IMR-90 (cell line): ENCODE results near the gene MARVELD2. TPM values are rescaled to one million over a fixed set of nuclear protein-coding genes. Genes with fewer than 3 reads are reported as not detected.

Source experiments
- ATAC-seq: fragments of 200-7000 bp; cut with Tn5 transposase; 2 replicates; pipeline ENCODE4 v1.9.1; 2020; ENCODE audit warnings: low read depth, mild to moderate bottlenecking, moderate library complexity
- Bru-seq: library from RNA; stranded (reverse); fragments of 400-500 nt; gene quantifications from one replicate; lab custom pipeline; 2021; lab: Mats Ljungman, UMichigan
- BruChase-seq, 2 experiments: library from RNA; stranded (reverse); fragments of 400-500 nt; gene quantifications; one replicate each; lab custom pipeline; 2021; lab: Mats Ljungman, UMichigan
- BruUV-seq: library from RNA; stranded (reverse); fragments of 400-500 nt; replicated peaks from 2 replicates; lab custom pipeline; 2021; lab: Mats Ljungman, UMichigan
- CTCF ChIA-PET: fragments of 300-600 bp; formaldehyde crosslinking; extraction: SDS; loops from one replicate; lab custom pipeline; 2021; ENCODE audit warnings: antibody characterized with exemption; lab: Yijun Ruan, JAX
- POLR2A ChIA-PET: fragments of 300-600 bp; sonication (Branson Sonifier 250); formaldehyde crosslinking; loops from one replicate; lab custom pipeline; 2022; ENCODE audit warnings: antibody characterized with exemption; ENCODE audit not compliant: unreplicated experiment; lab: Charles Lee
- DNase-seq: peaks from one replicate; pipeline ENCODE4 v3.0.0; 2013
- H2AFZ ChIP-seq: replicated peaks from 2 replicates; pipeline ENCODE3; 2013; ENCODE audit warnings: low read length, mild to moderate bottlenecking; ENCODE audit not compliant: poor library complexity
- H2AK5ac ChIP-seq: 2 replicates; pipeline ENCODE4 v1.6.1; 2013; ENCODE audit warnings: low read depth, low read length, inconsistent platforms
- H2AK9ac ChIP-seq: replicated peaks from 2 replicates; pipeline ENCODE3; 2013; ENCODE audit warnings: mild to moderate bottlenecking, low read depth, low read length, moderate library complexity; ENCODE audit not compliant: poor library complexity
- H2BK120ac ChIP-seq: 2 replicates; pipeline ENCODE4 v1.6.1; 2013; ENCODE audit warnings: low read depth, low read length, inconsistent platforms
- H2BK15ac ChIP-seq: 3 replicates; pipeline ENCODE4 v1.6.1; 2013; ENCODE audit warnings: low read depth, low read length, inconsistent platforms
- H2BK20ac ChIP-seq: 2 replicates; pipeline ENCODE4 v1.6.1; 2013; ENCODE audit warnings: low read depth, mild to moderate bottlenecking, inconsistent platforms, low read length, moderate library complexity
- H2BK5ac ChIP-seq: 2 replicates; pipeline ENCODE4 v1.6.1; 2013; ENCODE audit warnings: mild to moderate bottlenecking, low read depth, low read length, inconsistent platforms; ENCODE audit not compliant: poor library complexity, severe bottlenecking
- H3K14ac ChIP-seq: replicated peaks from 2 replicates; pipeline ENCODE4 v1.6.1; 2013; ENCODE audit warnings: low read depth, low read length, inconsistent platforms
- H3K18ac ChIP-seq: 2 replicates; pipeline ENCODE4 v1.6.1; 2013; ENCODE audit warnings: low read depth, low read length, control low read depth
- H3K23ac ChIP-seq: 2 replicates; pipeline ENCODE4 v1.6.1; 2013; ENCODE audit warnings: low read depth, low read length, inconsistent platforms
- H3K27ac ChIP-seq: 2 replicates; pipeline ENCODE4 v1.5.1; 2013; ENCODE audit warnings: mild to moderate bottlenecking, control low read depth, low read length; ENCODE audit not compliant: insufficient read depth
- H3K27me3 ChIP-seq: 2 replicates; pipeline ENCODE4 v1.6.1; 2013; ENCODE audit warnings: low read length; ENCODE audit not compliant: control insufficient read depth, insufficient read depth
- H3K36me3 ChIP-seq: 2 replicates; pipeline ENCODE4 v1.6.1; 2013; ENCODE audit warnings: low read length, mixed read lengths; ENCODE audit not compliant: control insufficient read depth, insufficient read depth
- H3K4ac ChIP-seq: 2 replicates; pipeline ENCODE4 v1.6.1; 2013; ENCODE audit warnings: low read depth, low read length, inconsistent platforms
- H3K4me1 ChIP-seq: 2 replicates; pipeline ENCODE4 v1.6.1; 2013; ENCODE audit warnings: low read length, mixed read lengths; ENCODE audit not compliant: control insufficient read depth, insufficient read depth
- H3K4me2 ChIP-seq: 2 replicates; pipeline ENCODE4 v1.6.1; 2013; ENCODE audit warnings: low read depth, mild to moderate bottlenecking, control low read depth, low read length, moderate library complexity
- H3K4me3 ChIP-seq: 2 replicates; pipeline ENCODE4 v1.5.1; 2013; ENCODE audit warnings: low read depth, mild to moderate bottlenecking, control low read depth, low read length, moderate library complexity; ENCODE audit not compliant: insufficient read depth
- H3K56ac ChIP-seq: 2 replicates; pipeline ENCODE4 v1.6.1; 2013; ENCODE audit warnings: low read length, inconsistent platforms; ENCODE audit not compliant: insufficient read depth; ENCODE audit errors: extremely low read depth
- H3K79me1 ChIP-seq, 2 experiments: 2 replicates each; pipeline ENCODE4 v1.6.1; 2013; ENCODE audit warnings: low read length in 2 of 2, inconsistent platforms in 1 of 2, low read depth in 1 of 2
- H3K9ac ChIP-seq: 2 replicates; pipeline ENCODE4 v1.6.1; 2013; ENCODE audit warnings: low read depth, low read length, control low read depth
- H3K9me1 ChIP-seq: 2 replicates; pipeline ENCODE4 v1.6.1; 2013; ENCODE audit warnings: low read length, inconsistent platforms; ENCODE audit not compliant: insufficient read depth
- H3K9me3 ChIP-seq: 2 replicates; pipeline ENCODE4 v1.6.1; 2013; ENCODE audit warnings: low read length; ENCODE audit not compliant: control insufficient read depth, insufficient read depth
- H4K20me1 ChIP-seq: 2 replicates; pipeline ENCODE4 v1.6.1; 2013; ENCODE audit warnings: low read length, inconsistent platforms; ENCODE audit not compliant: insufficient read depth
- H4K5ac ChIP-seq: 2 replicates; pipeline ENCODE4 v1.6.1; 2013; ENCODE audit warnings: mild to moderate bottlenecking, low read depth, low read length, control low read depth
- H4K8ac ChIP-seq, 2 experiments: 2 replicates each; pipeline ENCODE4 v1.6.1; 2013; ENCODE audit warnings: low read depth in 2 of 2, low read length in 2 of 2, control low read depth in 1 of 2, inconsistent platforms in 1 of 2
- H4K91ac ChIP-seq: 2 replicates; pipeline ENCODE4 v1.6.1; 2013; ENCODE audit warnings: low read depth, low read length, inconsistent platforms; ENCODE audit not compliant: insufficient read depth
- BHLHE40 ChIP-seq: fragments of 150-350 bp; IDR thresholded peaks from 2 replicates; pipeline ENCODE4 v1.6.1; 2016; ENCODE audit warnings: mild to moderate bottlenecking, low read depth, low read length
- CEBPB ChIP-seq: IDR thresholded peaks from 2 replicates; pipeline ENCODE4 v1.6.1; 2012; ENCODE audit warnings: low read depth, low read length, improper control_type of control experiment
- CHD1 ChIP-seq: IDR thresholded peaks from 2 replicates; pipeline ENCODE4 v1.6.1; 2012; ENCODE audit warnings: low read depth, low read length, improper control_type of control experiment
- CTCF ChIP-seq: conservative IDR thresholded peaks from 2 replicates; pipeline ENCODE4 v1.5.1; 2012; ENCODE audit warnings: mild to moderate bottlenecking, low read depth, low read length, improper control_type of control experiment
- ELK1 ChIP-seq: fragments of 150-350 bp; IDR thresholded peaks from 2 replicates; pipeline ENCODE4 v1.6.1; 2016; ENCODE audit warnings: low read depth, mild to moderate bottlenecking, low read length, moderate library complexity, borderline replicate concordance
- FOS ChIP-seq: fragments of 150-350 bp; IDR thresholded peaks from 2 replicates; pipeline ENCODE4 v1.6.1; 2016; ENCODE audit warnings: low read depth, low read length
- MAFK ChIP-seq: IDR thresholded peaks from 2 replicates; pipeline ENCODE4 v1.6.1; 2012; ENCODE audit warnings: low read depth, low read length, improper control_type of control experiment
- MAZ ChIP-seq: IDR thresholded peaks from 2 replicates; pipeline ENCODE4 v1.6.1; 2012; ENCODE audit warnings: low read depth, mild to moderate bottlenecking, low read length, improper control_type of control experiment, moderate library complexity, borderline replicate concordance
- MXI1 ChIP-seq: IDR thresholded peaks from 2 replicates; pipeline ENCODE4 v1.6.1; 2012; ENCODE audit warnings: low read depth, mild to moderate bottlenecking, low read length, moderate library complexity, borderline replicate concordance
- NFE2L2 ChIP-seq: fragments of 150-350 bp; IDR thresholded peaks from 2 replicates; pipeline ENCODE4 v1.6.1; 2016; ENCODE audit warnings: low read depth, mild to moderate bottlenecking, low read length
- RAD21 ChIP-seq: IDR thresholded peaks from 2 replicates; pipeline ENCODE4 v1.6.1; 2012; ENCODE audit warnings: low read length, improper control_type of control experiment
- RCOR1 ChIP-seq: IDR thresholded peaks from 2 replicates; pipeline ENCODE4 v1.6.1; 2012; ENCODE audit warnings: mild to moderate bottlenecking, low read length, improper control_type of control experiment; ENCODE audit not compliant: insufficient replicate concordance
- SMC3 ChIP-seq: fragments of 150-350 bp; IDR thresholded peaks from 2 replicates; pipeline ENCODE4 v1.6.1; 2016; ENCODE audit warnings: low read depth, mild to moderate bottlenecking, antibody characterized with exemption, low read length, moderate library complexity
- WGBS, 2 experiments: methylation state at CpG; one replicate each; pipeline versions ENCODE4 v1.1.5 to v1.1.7; 2013; ENCODE audit warnings: missing lambda C conversion rate in 2 of 2; ENCODE audit not compliant: insufficient read length in 1 of 2; ENCODE audit errors: extremely low coverage in 2 of 2; 5-methylcytosine and 5-hydroxymethylcytosine counted together
- dilution Hi-C: fragments of 300-500 bp; cut with HindIII; formaldehyde crosslinking; loops from one replicate; pipeline ENCODE4 v1.14.3; 2018; ENCODE audit warnings: low sequenced_read_pairs; ENCODE audit not compliant: unreplicated experiment
- in situ Hi-C: fragments of 300-500 bp; cut with MboI; formaldehyde crosslinking; loops from 3 replicates; pipeline ENCODE4 v1.14.3; 2019; ENCODE audit warnings: low sequenced_read_pairs, inconsistent platforms, mixed read lengths
- intact Hi-C: fragments of 100-400 bp; cut with micrococcal nuclease; formaldehyde crosslinking; loops from 2 replicates; pipeline ENCODE4 v1.10.0; 2022
- long read RNA-seq: library from polyadenylated mRNA; unstranded; transcript quantifications from one replicate; pipeline ENCODE4 v2.0.0, GENCODE V29; 2021; ENCODE audit not compliant: unreplicated experiment
- polyA plus RNA-seq, 3 experiments: library from polyadenylated mRNA; depleted of rRNA; stranded (reverse); fragments of >200 nt; gene quantifications; 2 replicates each; pipeline ENCODE4 v1.2.3, GENCODE V29; 2012; ENCODE audit warnings: low replicate concordance in 1 of 3
- total RNA-seq: library from RNA; depleted of rRNA; stranded (reverse); fragments of >200 nt; gene quantifications from 2 replicates; pipeline ENCODE4 v1.2.3, GENCODE V29; 2012; rRNA removed

MARVELD2 gene
- 0.54 and 0.83 TPM in 2 replicates for total RNA-seq
- polyA plus RNA-seq (2012; rRNA removed), result 0.29 and 0.51 TPM in 2 replicates
- polyA plus RNA-seq (2012; cell fraction: cytosol; rRNA removed), result 0.15 and 0.41 TPM in 2 replicates
- 0.05 and 0.24 TPM in 2 replicates for polyA plus RNA-seq (2012; cell fraction: nucleus; rRNA removed; ENCODE audit: low replicate concordance)
- percentile 30 among the genes with signal in this experiment for Bru-seq, nascent RNA
- BruChase-seq, experiment 1, labeled RNA remaining after a 6-hour chase, result percentile 32 among the genes with signal in this experiment
- BruChase-seq, experiment 2, labeled RNA remaining after a 2-hour chase, result percentile 32 among the genes with signal in this experiment
- long read RNA-seq, partial matches to known transcripts, result 0 of 1 reads
- long read RNA-seq, other reads (novel, unspliced or antisense), result 0 of 1 reads

GRCh38 chr5:69414885-69415583 is at the start of gene MARVELD2:
MARVELD2 (plus strand) TSS chr5:69415116; CDS start chr5:69419386, 4,270 bp downstream.
- intact Hi-C loops, result no loop called here
- TF ChIP-seq NFE2L2 (no peak), BHLHE40 (no peak), RAD21 (peak; percentile 43), MAFK (no peak), ELK1 (no peak), MXI1 (no peak), CHD1 (no peak), SMC3 (peak; percentile 33; the same call in 1 of the 2 replicates), CEBPB (no peak), CTCF (peak; percentile 34), MAZ (no peak), RCOR1 (no peak), FOS (no peak)

More at GRCh38 chr5:69414885-69415583, at the start of gene MARVELD2:
- CTCF ChIA-PET, result no interaction called here
- no peaks in the 10 kb centered on the region for H4K20me1 ChIP-seq
- H3K14ac ChIP-seq, result no peak within 1 kb of the TSS
- H3K9me3 ChIP-seq, result no peaks in the 10 kb centered on the region
- no peak within 1 kb of the TSS for H2BK15ac ChIP-seq
- peaks cover 5% of the 10 kb centered on the region for H3K36me3 ChIP-seq
- dilution Hi-C loops (no loop called here), in situ Hi-C loops (no loop called here)
- H3K27ac ChIP-seq, result no peak within 1 kb of the TSS
- no peak within 1 kb of the TSS for H4K8ac ChIP-seq
- no peak within 1 kb of the TSS for H2BK120ac ChIP-seq
- H3K23ac ChIP-seq, result no peak within 1 kb of the TSS
- POLR2A ChIA-PET, result no interaction called here
- no peak within 1 kb of the TSS for H4K5ac ChIP-seq
- H3K56ac ChIP-seq, result no peak within 1 kb of the TSS
- H2AK5ac ChIP-seq, result no peak within 1 kb of the TSS
- peak within 1 kb of the TSS; percentile 44 for H3K4me2 ChIP-seq
- H3K79me1 ChIP-seq, result no peaks in the 10 kb centered on the region
- H2AK9ac ChIP-seq, result peak within 1 kb of the TSS; percentile 44
- no peak within 1 kb of the TSS for H4K91ac ChIP-seq
- H2BK5ac ChIP-seq, result no peak within 1 kb of the TSS
- no peak within 1 kb of the TSS for H3K18ac ChIP-seq
- no peak within 1 kb of the TSS; the same call in 1 of the 2 replicates for H3K9ac ChIP-seq
- H3K4me3 ChIP-seq, result peak within 1 kb of the TSS; percentile 43
- no peak within 1 kb of the TSS for H2BK20ac ChIP-seq
- BruUV-seq, result no TSS peak
- H2AFZ ChIP-seq, result peak within 1 kb of the TSS; percentile 88
- ATAC-seq (peak; percentile 99), DNase-seq (peak; percentile 6)
- no peaks in the 10 kb centered on the region for H3K27me3 ChIP-seq
- H3K4ac ChIP-seq, result no peak within 1 kb of the TSS
- H3K9me1 ChIP-seq, result no peaks in the 10 kb centered on the region
- WGBS, 2 experiments, result 26% methylated on average over 31 of the region's 78 CpGs; no CpG with 5 or more reads in 1 of the 2 experiments
- no peaks in the 10 kb centered on the region for H3K4me1 ChIP-seq
